ENCODE measurements around the gene SLC37A1. TPM values are rescaled to one million over a fixed set of nuclear protein-coding genes. Genes with fewer than 3 reads are reported as not detected.

Gene SLC37A1
- total RNA-seq, 1 donor from 2014 or later, result 21.6 TPM

GRCh38 chr21:42597487-42598158 lies 84.0 kb downstream of the SLC37A1 start:
- no peak for DNase-seq
- H3K27me3 ChIP-seq, result no peaks in the 10 kb centered on the region
- no peak for TF ChIP-seq CTCF (IDR thresholded peaks at IDR 0.05)
- H3K4me3 ChIP-seq, result no peak overlapping the region
- no peaks in the 10 kb centered on the region for H3K36me3 ChIP-seq
- H3K4me1 ChIP-seq, result no peaks in the 10 kb centered on the region
- H3K27ac ChIP-seq, result no peak overlapping the region
- H3K9me3 ChIP-seq, result no peaks in the 10 kb centered on the region
- no peak for ATAC-seq
- intact Hi-C loops (cut with DNase I), result no loop called here

- H3K4me3 ChIP-seq, result no peak overlapping the region
- H3K4me1 ChIP-seq, result no peaks in the 10 kb centered on the region
- intact Hi-C loops (cut with DNase I), result no loop called here
- TF ChIP-seq CTCF (IDR thresholded peaks at IDR 0.05), result no peak
- no peak overlapping the region for H3K27ac ChIP-seq
- no peaks in the 10 kb centered on the region for H3K36me3 ChIP-seq
- H3K9me3 ChIP-seq, result no peaks in the 10 kb centered on the region
- no peaks in the 10 kb centered on the region for H3K27me3 ChIP-seq
- ATAC-seq, result no peak
- DNase-seq, result no peak
These were observed 84.6 kb downstream of the SLC37A1 start for GRCh38 chr21:42598159-42598735.

- Histone ChIP-seq H3K4me1 (no peaks in the 10 kb centered on the region), H3K4me3 (no peak overlapping the region), H3K36me3 (no peaks in the 10 kb centered on the region), H3K27ac (no peak overlapping the region), H3K27me3 (no peaks in the 10 kb centered on the region), H3K9me3 (no peaks in the 10 kb centered on the region)
- ATAC-seq (no peak), DNase-seq (peak; percentile 25)
- intact Hi-C loops (cut with DNase I), result no loop called here
- no peak for TF ChIP-seq CTCF (IDR thresholded peaks at IDR 0.05)
These were observed 85.8 kb downstream of the SLC37A1 start for GRCh38 chr21:42599486-42599885.

DNA sequence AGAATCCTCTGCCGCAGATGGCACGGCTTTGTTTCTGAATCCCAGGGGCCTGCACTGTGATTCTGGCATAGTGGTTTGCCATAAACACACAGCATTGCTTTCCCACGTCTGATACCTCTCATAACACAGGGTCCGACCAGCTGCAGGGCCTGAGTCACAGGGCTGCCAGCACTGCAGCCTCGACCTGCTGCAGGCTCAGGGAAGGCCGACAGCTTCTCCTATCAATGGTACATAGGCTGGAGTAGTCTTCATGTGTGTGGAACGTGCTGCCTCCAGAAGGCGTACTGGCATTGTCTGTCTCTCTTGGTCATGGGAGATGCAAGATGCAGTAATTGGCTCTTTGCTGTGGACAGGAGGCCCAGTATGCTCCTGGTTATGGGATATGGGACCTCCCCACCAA lies 86.3 kb downstream of the SLC37A1 start:
- no peaks in the 10 kb centered on the region for H3K9me3 ChIP-seq
- intact Hi-C loops (cut with DNase I), result no loop called here
- H3K4me3 ChIP-seq, result no peak overlapping the region
- H3K36me3 ChIP-seq, result no peaks in the 10 kb centered on the region
- no peak for TF ChIP-seq CTCF (IDR thresholded peaks at IDR 0.05)
- no peaks in the 10 kb centered on the region for H3K4me1 ChIP-seq
- H3K27ac ChIP-seq, result no peak overlapping the region
- DNase-seq (peak; percentile 50), ATAC-seq (no peak)
- H3K27me3 ChIP-seq, result no peaks in the 10 kb centered on the region

DNA sequence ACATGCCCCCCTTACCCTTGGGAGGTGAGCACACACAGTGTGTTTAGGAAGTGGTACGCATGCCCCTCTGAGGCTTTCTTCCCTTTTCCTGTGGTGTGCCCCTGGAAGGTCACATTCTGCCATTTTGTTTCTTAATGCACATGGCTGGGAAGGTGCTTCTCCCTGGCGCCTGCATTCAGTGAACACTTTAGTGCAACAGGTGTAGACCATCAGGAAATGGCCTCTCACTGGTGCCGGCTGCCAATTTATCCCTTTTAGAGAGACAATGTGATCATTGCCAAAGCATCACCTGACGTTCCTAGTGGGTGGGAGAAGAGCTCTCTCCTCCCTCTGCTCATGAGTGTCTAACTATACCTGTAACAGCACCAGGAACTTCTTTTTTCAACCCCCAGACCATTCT lies 88.0 kb downstream of the SLC37A1 start:
- no peaks in the 10 kb centered on the region for H3K4me1 ChIP-seq
- peak; percentile 30 for DNase-seq
- H3K4me3 ChIP-seq, result no peak overlapping the region
- H3K9me3 ChIP-seq, result no peaks in the 10 kb centered on the region
- TF ChIP-seq CTCF (IDR thresholded peaks at IDR 0.05), result no peak
- no peak for ATAC-seq
- H3K27me3 ChIP-seq, result no peaks in the 10 kb centered on the region
- H3K27ac ChIP-seq, result no peak overlapping the region
- intact Hi-C loops (cut with DNase I), result no loop called here
- H3K36me3 ChIP-seq, result no peaks in the 10 kb centered on the region

All from upper lobe of right lung (tissue), 1 donor.